ENCODE measurements around the gene LCE1F.

The LCE1F gene

GRCh38 chr1:152776361-152776760, 1.4 kb downstream of the LCE1F start:
- DNase-seq (ENCODE audit: low spot score), result no peak

- DNase-seq (ENCODE audit: low spot score), result peak; percentile 15
Measured at GRCh38 chr1:152777510-152778137, 2.7 kb downstream of the LCE1F start.

GRCh38 chr1:152783095-152783494, 8.2 kb downstream of the LCE1F start:
- no peak for DNase-seq (ENCODE audit: low spot score)

GRCh38 chr1:152786077-152786476, 11.1 kb downstream of the LCE1F start, which contains the start of gene LCE1E:
TSS of gene LCE1E (plus strand) at chr1:152786257. CDS start at chr1:152787300, 1,043 bp downstream.
- no peak for DNase-seq (ENCODE audit: low spot score)

GRCh38 chr1:152795686-152796085, 20.7 kb downstream of the LCE1F start:
- no peak for DNase-seq (ENCODE audit: low spot score)

GRCh38 chr1:152796421-152796820, 21.5 kb downstream of the LCE1F start, which contains the start of gene LCE1D:
TSS of gene LCE1D (plus strand) at chr1:152796721. CDS start at chr1:152797795, 1,074 bp downstream.
- DNase-seq (ENCODE audit: low spot score), result no peak

- no peak for DNase-seq (ENCODE audit: low spot score)
Measured at GRCh38 chr1:152801333-152801732, 26.4 kb downstream of the LCE1F start.

GRCh38 chr1:152806576-152806975, 31.6 kb downstream of the LCE1F start, which contains the start of gene LCE1C:
TSS of gene LCE1C (minus strand) at chr1:152806651. CDS start at chr1:152805478, 1,173 bp downstream.
- no peak for DNase-seq (ENCODE audit: low spot score)

- no peak for DNase-seq (ENCODE audit: low spot score)
Measured at GRCh38 chr1:152811050-152811449, 36.1 kb downstream of the LCE1F start.

GRCh38 chr1:152811671-152812070, 36.7 kb downstream of the LCE1F start, which contains the start of gene LCE1B:
TSS of gene LCE1B (plus strand) at chr1:152811971. CDS start at chr1:152812447, 476 bp downstream.
- DNase-seq (ENCODE audit: low spot score), result no peak

- no peak for DNase-seq (ENCODE audit: low spot score)
Measured at GRCh38 chr1:152817309-152817708, 42.4 kb downstream of the LCE1F start.

- DNase-seq (ENCODE audit: low spot score), result no peak
Measured at GRCh38 chr1:152823294-152823693, 48.4 kb downstream of the LCE1F start.

GRCh38 chr1:152824964-152825363, 50.0 kb downstream of the LCE1F start:
- no peak for DNase-seq (ENCODE audit: low spot score)

All from germinal center (tissue), 1 donor.